Embryonic facial prominence (tissue), 1 donor: ENCODE measurements around the gene ADNP.

Source experiments
- DNase-seq: peaks from one replicate; pipeline ENCODE4 v3.0.0-alpha.2; 2016; ENCODE audit errors: extremely low spot score

Gene ADNP

GRCh38 chr20:50850721-50851286, 80.4 kb downstream of the ADNP start:
- DNase-seq, result no peak

- no peak for DNase-seq
These were observed 82.2 kb downstream of the ADNP start for GRCh38 chr20:50848846-50849673.

DNA sequence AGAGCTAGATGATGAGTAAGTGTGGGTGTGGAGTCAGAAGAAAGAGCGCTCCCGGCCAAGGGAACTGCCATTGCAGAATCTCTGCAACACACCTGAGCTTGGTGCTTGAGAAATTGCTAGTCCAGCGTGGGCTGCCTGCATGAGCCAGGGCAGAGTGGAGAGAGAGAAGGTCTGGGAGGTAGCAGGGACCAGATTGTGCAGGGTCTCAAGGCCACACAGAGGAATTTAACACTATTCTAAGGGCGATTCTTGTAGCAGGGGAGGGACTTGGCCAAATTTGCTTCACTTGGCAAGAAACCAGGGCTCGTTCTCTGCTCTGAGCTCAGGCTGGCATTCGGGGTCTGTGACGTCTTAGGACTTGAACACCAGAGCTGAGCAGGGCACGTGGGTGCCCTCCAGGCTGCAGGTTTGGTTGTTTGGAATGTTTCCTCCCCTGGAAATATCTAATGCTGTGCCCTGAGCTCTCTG, 82.9 kb downstream of the ADNP start:
- DNase-seq, result peak; percentile 43

DNA sequence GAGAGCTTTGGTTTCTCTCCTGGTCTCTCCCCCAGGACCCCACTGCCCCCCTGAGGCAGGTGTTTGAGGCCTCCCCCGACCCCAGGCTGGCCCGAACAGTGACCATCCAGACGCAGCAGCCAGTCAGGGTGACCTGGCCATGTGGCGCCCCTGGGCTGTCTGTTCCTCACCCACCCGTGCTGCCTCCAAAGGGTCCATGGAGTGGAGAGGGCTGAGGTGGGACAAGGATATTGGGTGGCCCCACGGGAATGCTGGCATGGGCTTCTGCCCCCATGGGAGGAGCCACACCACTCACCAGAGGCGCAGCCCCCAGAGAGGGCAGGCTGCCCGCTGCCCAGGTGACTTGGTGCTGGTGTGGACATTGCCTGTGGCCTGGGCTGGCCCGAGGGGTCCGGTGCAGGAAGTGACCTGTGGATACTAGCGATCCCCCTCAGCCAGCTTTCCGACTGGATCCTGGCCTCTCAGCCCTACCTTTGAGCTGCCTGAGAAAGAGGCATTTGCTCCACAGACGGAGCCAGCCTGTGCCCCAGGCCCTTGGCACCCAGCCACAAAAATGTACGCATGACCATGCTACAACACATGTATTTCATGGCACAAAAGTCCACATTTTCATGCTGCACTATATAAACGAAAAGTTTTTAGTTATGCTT, 85.5 kb downstream of the ADNP start:
- no peak for DNase-seq

GRCh38 chr20:50844430-50845100, 86.7 kb downstream of the ADNP start:
- no peak for DNase-seq

DNA sequence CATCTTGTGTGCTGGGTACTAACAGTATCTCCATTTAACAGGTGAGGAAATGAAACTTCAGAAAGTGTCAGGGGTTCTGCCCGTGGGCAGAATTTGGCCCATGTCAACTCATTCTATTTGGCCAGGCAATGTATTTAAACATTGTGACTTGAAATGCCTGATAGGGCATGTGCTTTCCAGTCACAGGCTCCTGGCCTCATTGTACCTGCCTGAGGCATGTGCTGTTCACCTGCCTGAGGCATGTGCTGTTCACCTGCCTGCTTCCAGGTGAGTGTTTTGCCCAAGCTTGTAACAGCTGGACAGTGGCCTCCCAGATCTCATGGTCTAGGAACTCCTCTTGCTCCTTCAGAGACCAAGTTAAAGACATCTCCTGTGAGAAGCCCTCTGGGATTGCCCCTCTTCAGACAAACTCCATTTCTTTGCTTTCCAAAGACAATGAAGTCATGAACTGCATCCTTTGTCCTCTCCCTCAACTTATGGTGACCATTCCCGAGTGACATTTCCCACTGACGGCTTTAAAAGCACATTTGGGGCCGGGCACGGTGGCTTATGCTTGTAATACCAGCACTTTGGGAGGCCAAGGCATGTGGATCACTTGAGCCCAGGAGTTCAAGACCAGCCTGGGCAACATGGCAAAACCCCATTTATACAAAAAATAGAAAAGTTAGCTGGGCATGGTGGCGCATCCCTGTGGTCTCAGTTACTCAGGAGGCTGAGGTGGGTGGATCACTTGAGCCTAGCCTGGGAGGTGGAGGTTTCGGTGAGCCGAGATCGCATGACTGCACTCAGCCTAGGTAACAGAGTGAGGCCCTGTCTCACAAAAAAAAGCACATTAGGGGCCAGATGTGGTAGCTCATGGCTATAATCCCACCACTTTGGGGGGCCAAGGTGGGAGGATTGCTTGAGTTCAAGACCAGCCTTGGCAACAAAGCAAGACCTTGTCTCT, 87.6 kb downstream of the ADNP start:
- DNase-seq, result no peak

DNA sequence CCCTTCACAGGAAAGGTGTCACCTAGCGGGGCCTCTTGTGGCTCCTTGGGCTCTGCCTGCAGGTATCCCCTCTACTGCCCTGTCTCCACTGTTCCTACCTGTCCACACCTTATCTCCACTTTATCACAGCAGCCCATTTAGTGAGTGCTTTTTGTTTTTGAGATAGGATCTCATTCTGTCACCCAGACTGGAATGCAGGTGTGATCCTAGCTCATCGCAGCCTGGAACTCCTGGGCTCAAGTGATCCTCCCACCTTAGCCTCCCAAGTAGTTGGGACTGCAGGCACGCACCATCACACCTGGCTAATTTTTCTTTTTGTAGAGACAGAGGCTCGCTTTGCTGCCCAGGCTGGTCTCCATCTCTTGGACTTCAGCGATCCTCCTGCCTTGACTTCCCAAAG, 88.4 kb downstream of the ADNP start:
- DNase-seq, result no peak
